Measurements from ENCODE around the gene RGS6.

DNA sequence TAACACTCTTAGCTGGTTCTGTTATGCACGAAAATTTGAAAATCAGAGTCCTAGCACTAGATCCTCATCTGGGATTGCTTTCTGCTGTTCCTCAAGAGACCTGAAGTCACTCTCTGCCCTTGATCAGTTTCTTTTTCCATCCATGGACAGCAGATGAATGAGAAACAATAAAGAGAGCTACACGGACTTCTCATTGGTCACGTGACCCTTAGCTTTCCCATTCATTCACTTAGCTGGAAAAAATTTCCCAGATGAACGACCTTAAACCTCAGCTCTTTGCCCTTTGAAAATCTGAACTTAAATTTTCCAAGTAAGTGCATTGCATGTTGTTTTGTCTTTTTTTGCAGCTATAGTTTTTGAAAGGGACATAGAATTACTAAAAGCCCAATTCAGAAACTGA is 27.2 kb upstream of the RGS6 start:
- TF ChIP-seq, protein P1, sequence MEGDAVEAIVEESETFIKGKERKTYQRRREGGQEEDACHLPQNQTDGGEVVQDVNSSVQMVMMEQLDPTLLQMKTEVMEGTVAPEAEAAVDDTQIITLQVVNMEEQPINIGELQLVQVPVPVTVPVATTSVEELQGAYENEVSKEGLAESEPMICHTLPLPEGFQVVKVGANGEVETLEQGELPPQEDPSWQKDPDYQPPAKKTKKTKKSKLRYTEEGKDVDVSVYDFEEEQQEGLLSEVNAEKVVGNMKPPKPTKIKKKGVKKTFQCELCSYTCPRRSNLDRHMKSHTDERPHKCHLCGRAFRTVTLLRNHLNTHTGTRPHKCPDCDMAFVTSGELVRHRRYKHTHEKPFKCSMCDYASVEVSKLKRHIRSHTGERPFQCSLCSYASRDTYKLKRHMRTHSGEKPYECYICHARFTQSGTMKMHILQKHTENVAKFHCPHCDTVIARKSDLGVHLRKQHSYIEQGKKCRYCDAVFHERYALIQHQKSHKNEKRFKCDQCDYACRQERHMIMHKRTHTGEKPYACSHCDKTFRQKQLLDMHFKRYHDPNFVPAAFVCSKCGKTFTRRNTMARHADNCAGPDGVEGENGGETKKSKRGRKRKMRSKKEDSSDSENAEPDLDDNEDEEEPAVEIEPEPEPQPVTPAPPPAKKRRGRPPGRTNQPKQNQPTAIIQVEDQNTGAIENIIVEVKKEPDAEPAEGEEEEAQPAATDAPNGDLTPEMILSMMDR (IDR thresholded peaks at IDR 0.05) = no peak
- TF ChIP-seq POLR2AphosphoS5 (IDR thresholded peaks at IDR 0.05) (no peak), POLR2A (IDR thresholded peaks at IDR 0.05) (no peak)
